Activated CD8-positive, alpha-beta memory T cell treated with anti-CD3 and anti-CD28 coated beads, Interleukin-2, amount 50 U/mL, for 24 hours (primary cell): ENCODE data around the gene HM13.
"Not testable (repeated sequence)": the region's sequence is repeated elsewhere in the genome, so short reads cannot be mapped to it uniquely, and the experiment has no call there.

Source experiments
- DNase-seq: peaks from one replicate; pipeline ENCODE4 v3.0.0-alpha.2; 2020; ENCODE audit errors: extremely low read depth

The HM13 gene

GRCh38 chr20:31587545-31588389, 73.5 kb downstream of the HM13 start:
- DNase-seq = no peak

GRCh38 chr20:31590717-31591225, 76.5 kb downstream of the HM13 start:
- DNase-seq = no peak

GRCh38 chr20:31593221-31594001, 79.2 kb downstream of the HM13 start:
- no peak for DNase-seq

GRCh38 chr20:31594002-31594557, 79.8 kb downstream of the HM13 start:
- no peak for DNase-seq

- DNase-seq = no peak
Observed at GRCh38 chr20:31594558-31595379, 80.5 kb downstream of the HM13 start.

- DNase-seq = no peak
Observed at GRCh38 chr20:31595380-31595653, 81.1 kb downstream of the HM13 start.

- DNase-seq = no peak
Observed at GRCh38 chr20:31595654-31596411, 81.6 kb downstream of the HM13 start.

GRCh38 chr20:31596412-31596715, 82.1 kb downstream of the HM13 start:
- not testable (repeated sequence) for DNase-seq

- no peak for DNase-seq
Observed at GRCh38 chr20:31596831-31597480, 82.7 kb downstream of the HM13 start.

- no peak for DNase-seq
Observed at GRCh38 chr20:31597481-31597855, 83.2 kb downstream of the HM13 start.

- DNase-seq = no peak
Observed at GRCh38 chr20:31602431-31602778, 88.2 kb downstream of the HM13 start.

- DNase-seq = no peak
Observed at GRCh38 chr20:31602779-31603441, 88.7 kb downstream of the HM13 start.

- DNase-seq = peak; percentile 28
Observed at GRCh38 chr20:31603822-31604566, 89.8 kb downstream of the HM13 start.

GRCh38 chr20:31604567-31605030, 90.4 kb downstream of the HM13 start:
- no peak for DNase-seq

GRCh38 chr20:31605031-31605901, 91.0 kb downstream of the HM13 start, which contains the start of gene ID1:
Gene ID1 (plus strand): TSS chr20:31605289. CDS start chr20:31605388, 99 bp downstream.
- peak; percentile 59 for DNase-seq

GRCh38 chr20:31605902-31606803, 91.9 kb downstream of the HM13 start:
- DNase-seq = no peak
